ENCODE measurements around the gene ASXL1. TPM values are rescaled to one million over a fixed set of nuclear protein-coding genes. Genes with fewer than 3 reads are reported as not detected.

Gene ASXL1
- polyA plus RNA-seq, 3 donors = 1.8 to 47.1 (median 2.8) TPM

DNA sequence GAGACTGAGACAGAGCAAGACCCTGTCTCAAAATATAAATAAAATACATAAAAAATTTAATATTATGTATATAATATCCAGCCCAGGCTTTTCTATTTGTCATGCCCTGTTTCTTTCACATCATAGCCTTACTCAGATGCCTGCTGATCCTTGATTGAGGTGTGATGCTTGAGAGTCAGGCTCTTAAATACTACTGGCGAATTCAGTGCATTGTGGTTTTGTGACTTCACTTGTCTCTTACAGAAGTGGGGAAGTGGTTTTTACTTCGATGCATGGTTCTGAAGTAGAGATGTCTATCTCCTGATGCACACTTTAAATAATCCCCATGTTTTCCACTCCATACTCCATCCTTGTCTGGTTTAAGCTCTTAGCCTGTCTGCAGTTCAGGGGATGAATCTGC, 29.1 kb downstream of the ASXL1 start:
- Histone ChIP-seq H3K4me2 (replicated peaks; ENCODE audit: extremely low read depth, low read length, poor library complexity, severe bottlenecking) (no peak overlapping the region), H3K36me3 (replicated peaks in 1 of 2; ENCODE audit: control insufficient read depth in 1 of 2, insufficient read depth in 2 of 2, low read length in 2 of 2) (peaks cover 3 to 22% of the 10 kb centered on the region in 2 donors), H2AFZ (ENCODE audit: insufficient read depth, low read depth, low read length, poor library complexity, severe bottlenecking) (no peak overlapping the region), H3K9me3 (replicated peaks in 1 of 2; ENCODE audit: control insufficient read depth in 1 of 2, insufficient read depth in 1 of 2, low read length in 2 of 2) (no peaks in the 10 kb centered on the region), H3K27ac (ENCODE audit: low read depth in 1 of 2, low read length in 2 of 2) (no peak overlapping the region), H4K20me1 (ENCODE audit: insufficient read depth, low read length) (peaks cover 44% of the 10 kb centered on the region), H3K4me1 (ENCODE audit: control insufficient read depth in 1 of 2, insufficient read depth in 2 of 2, low read length in 2 of 2) (peaks cover 10 to 13% of the 10 kb centered on the region in 2 donors), H3K79me2 (ENCODE audit: insufficient read depth, low read length) (peaks cover 58% of the 10 kb centered on the region), H3K27me3 (ENCODE audit: control insufficient read depth in 2 of 2, insufficient read depth in 2 of 2, low read length in 2 of 2) (no peaks in the 10 kb centered on the region), H3K4me3 (replicated peaks in 1 of 3; ENCODE audit: low read depth in 2 of 3, low read length in 3 of 3) (no peak overlapping the region), H3K9ac (ENCODE audit: insufficient read depth, low read length, poor library complexity, severe bottlenecking) (no peak overlapping the region)
- Mint-ChIP-seq H3K4me1 (peaks cover 21% of the 10 kb centered on the region), H3K4me3 (no peak overlapping the region), H3K27me3 (ENCODE audit: low read depth in 3 of 3) (no peaks in the 10 kb centered on the region), H3K36me3 (peaks cover 20 to 46% of the 10 kb centered on the region in 2 donors), H3K9me3 (no peaks in the 10 kb centered on the region), H3K27ac (no peak overlapping the region)
- intact Hi-C loops (cut with micrococcal nuclease) = no loop called here
- WGBS (ENCODE audit: insufficient coverage) = no CpG with 5 or more reads among the region's 2 CpGs
- DNase-seq = no peak
- TF ChIP-seq, protein P1, sequence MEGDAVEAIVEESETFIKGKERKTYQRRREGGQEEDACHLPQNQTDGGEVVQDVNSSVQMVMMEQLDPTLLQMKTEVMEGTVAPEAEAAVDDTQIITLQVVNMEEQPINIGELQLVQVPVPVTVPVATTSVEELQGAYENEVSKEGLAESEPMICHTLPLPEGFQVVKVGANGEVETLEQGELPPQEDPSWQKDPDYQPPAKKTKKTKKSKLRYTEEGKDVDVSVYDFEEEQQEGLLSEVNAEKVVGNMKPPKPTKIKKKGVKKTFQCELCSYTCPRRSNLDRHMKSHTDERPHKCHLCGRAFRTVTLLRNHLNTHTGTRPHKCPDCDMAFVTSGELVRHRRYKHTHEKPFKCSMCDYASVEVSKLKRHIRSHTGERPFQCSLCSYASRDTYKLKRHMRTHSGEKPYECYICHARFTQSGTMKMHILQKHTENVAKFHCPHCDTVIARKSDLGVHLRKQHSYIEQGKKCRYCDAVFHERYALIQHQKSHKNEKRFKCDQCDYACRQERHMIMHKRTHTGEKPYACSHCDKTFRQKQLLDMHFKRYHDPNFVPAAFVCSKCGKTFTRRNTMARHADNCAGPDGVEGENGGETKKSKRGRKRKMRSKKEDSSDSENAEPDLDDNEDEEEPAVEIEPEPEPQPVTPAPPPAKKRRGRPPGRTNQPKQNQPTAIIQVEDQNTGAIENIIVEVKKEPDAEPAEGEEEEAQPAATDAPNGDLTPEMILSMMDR (IDR thresholded peaks at IDR 0.05) = no peak

DNA sequence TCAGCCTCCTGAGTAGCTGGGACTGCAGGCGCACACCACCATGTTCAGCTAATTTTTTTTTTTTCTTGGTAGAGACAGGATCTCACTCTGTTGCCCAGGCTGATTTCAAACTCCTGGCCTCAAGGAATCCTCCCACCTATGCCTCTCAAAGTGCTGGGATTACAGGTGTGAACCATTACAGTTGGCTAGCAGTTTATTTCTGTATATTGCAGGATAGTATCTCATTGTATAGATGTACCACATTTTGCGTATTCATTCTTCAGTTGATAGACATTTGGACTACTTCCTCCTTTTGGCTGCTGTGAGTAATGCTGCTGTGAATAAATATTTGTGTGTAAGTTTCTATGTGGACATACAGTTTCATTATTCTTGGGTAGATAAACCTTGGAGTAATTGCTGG, 32.9 kb downstream of the ASXL1 start:
- H4K20me1 ChIP-seq (ENCODE audit: insufficient read depth, low read length) = peaks cover 29% of the 10 kb centered on the region
- H3K9me3 ChIP-seq (replicated peaks in 1 of 2; ENCODE audit: control insufficient read depth in 1 of 2, insufficient read depth in 1 of 2, low read length in 2 of 2) = no peaks in the 10 kb centered on the region
- Mint-ChIP-seq H3K36me3 (peaks cover 26 to 51% of the 10 kb centered on the region in 2 donors), H3K27me3 (ENCODE audit: low read depth in 3 of 3) (no peaks in the 10 kb centered on the region), H3K9me3 (peaks cover 0 to 8% (median 4%) of the 10 kb centered on the region in 7 donors), H3K4me3 (no peak overlapping the region), H3K27ac (peak overlapping the region; percentile 13 to 82 (median 70)), H3K4me1 (peaks cover 24% of the 10 kb centered on the region)
- intact Hi-C loops (cut with micrococcal nuclease) = no loop called here
- DNase-seq = peak; percentile 45 to 58 (median 57)
- H3K4me2 ChIP-seq (replicated peaks; ENCODE audit: extremely low read depth, low read length, poor library complexity, severe bottlenecking) = no peak overlapping the region
- H3K4me3 ChIP-seq (replicated peaks in 1 of 3; ENCODE audit: low read depth in 2 of 3, low read length in 3 of 3) = no peak overlapping the region
- WGBS (ENCODE audit: insufficient coverage) = 80% methylated on average over 1 of the region's 2 CpGs
- TF ChIP-seq, protein P1 (IDR thresholded peaks at IDR 0.05) = no peak
- no peak overlapping the region for H3K9ac ChIP-seq (ENCODE audit: insufficient read depth, low read length, poor library complexity, severe bottlenecking)
- peak overlapping the region; percentile 14 to 55 for H3K27ac ChIP-seq (ENCODE audit: low read depth in 1 of 2, low read length in 2 of 2)
- peaks cover 80% of the 10 kb centered on the region for H3K79me2 ChIP-seq (ENCODE audit: insufficient read depth, low read length)
- peaks cover 0 to 21% of the 10 kb centered on the region in 2 donors for H3K36me3 ChIP-seq (replicated peaks in 1 of 2; ENCODE audit: control insufficient read depth in 1 of 2, insufficient read depth in 2 of 2, low read length in 2 of 2)
- H3K4me1 ChIP-seq (ENCODE audit: control insufficient read depth in 1 of 2, insufficient read depth in 2 of 2, low read length in 2 of 2) = peaks cover 10 to 13% of the 10 kb centered on the region in 2 donors
- H3K27me3 ChIP-seq (ENCODE audit: control insufficient read depth in 2 of 2, insufficient read depth in 2 of 2, low read length in 2 of 2) = no peaks in the 10 kb centered on the region
- H2AFZ ChIP-seq (ENCODE audit: insufficient read depth, low read depth, low read length, poor library complexity, severe bottlenecking) = no peak overlapping the region
